K562 (cell line): ENCODE data around the gene PRR19. TPM values are rescaled to one million over a fixed set of nuclear protein-coding genes. Genes with fewer than 3 reads are reported as not detected.

Experiments used
- ATAC-seq: fragments of 200-7000 bp; cut with Tn5 transposase; 3 replicates; pipeline ENCODE4 v1.9.1; 2020; ENCODE audit warnings: moderate library complexity
- BruUV-seq: library from RNA; stranded (reverse); fragments of 400-500 nt; replicated peaks from 2 replicates; lab custom pipeline; 2021; lab: Mats Ljungman, UMichigan
- CTCF ChIA-PET: fragments of 300-600 bp; formaldehyde crosslinking; extraction: SDS; loops from one replicate; lab custom pipeline; 2021; ENCODE audit warnings: low intra/inter-chr PET ratio; lab: Yijun Ruan, JAX
- POLR2A ChIA-PET: fragments of 300-600, 350-650 bp; sonication (Branson Sonifier 250); formaldehyde crosslinking; extraction: SDS; loops from one replicate; lab custom pipeline; 2021; ENCODE audit warnings: antibody characterized with exemption, inconsistent platforms; lab: Yijun Ruan, JAX
- DNase-seq, 4 experiments: peaks; one replicate each; pipeline versions ENCODE4 v3.0.0 to v3.0.0-alpha.2; 2011 to 2018; ENCODE audit warnings: low spot score in 3 of 4, mixed read lengths in 3 of 4; ENCODE audit errors: extremely low read depth in 1 of 4
- FAIRE-seq: peaks from 2 replicates; lab custom pipeline; 2011; peaks lifted over from hg19 to GRCh38; lab: Jason Lieb, UNC
- H2AFZ ChIP-seq: 2 replicates; pipeline ENCODE4 v1.6.0; 2011; ENCODE audit warnings: low read depth, low read length, control low read depth, inconsistent platforms
- H3K27ac ChIP-seq: fragments of 200-600 bp; 3 replicates; pipeline ENCODE4 v1.8.0; 2011; ENCODE audit warnings: low read depth, mild to moderate bottlenecking, control low read depth, inconsistent platforms, low read length, moderate library complexity, mixed read lengths; ENCODE audit errors: extremely low read depth
- H3K27me3 ChIP-seq, 2 experiments: fragments of 300-600 bp in 1 of 2; 2 replicates in 1 of 2; 3 replicates in 1 of 2; pipeline versions ENCODE4 v1.6.0 to v1.8.0; 2011; ENCODE audit warnings: inconsistent platforms in 2 of 2, low read length in 2 of 2, mild to moderate bottlenecking in 1 of 2, mixed read lengths in 1 of 2, moderate library complexity in 1 of 2; ENCODE audit not compliant: control insufficient read depth in 2 of 2, insufficient read depth in 2 of 2
- H3K36me3 ChIP-seq: fragments of 300-600 bp; 3 replicates; pipeline ENCODE4 v1.8.0; 2011; ENCODE audit warnings: mild to moderate bottlenecking, low read length, inconsistent platforms; ENCODE audit not compliant: control insufficient read depth, insufficient read depth
- H3K4me1 ChIP-seq, 2 experiments: fragments of 200-600 bp in 1 of 2; replicated peaks in 1 of 2; 2 replicates in 1 of 2; 3 replicates in 1 of 2; pipeline versions ENCODE4 v1.5.1 to v1.8.0; 2011; ENCODE audit warnings: inconsistent platforms in 2 of 2, low read length in 2 of 2, mild to moderate bottlenecking in 1 of 2, mixed read lengths in 1 of 2, moderate library complexity in 1 of 2; ENCODE audit not compliant: control insufficient read depth in 2 of 2, insufficient read depth in 2 of 2
- H3K4me2 ChIP-seq: 2 replicates; pipeline ENCODE4 v1.6.1; 2011; ENCODE audit warnings: low read length, control low read depth, inconsistent platforms, mixed read lengths; ENCODE audit not compliant: insufficient read depth
- H3K4me3 ChIP-seq: fragments of 200-600 bp; sonication (generic), shearing (Covaris generic); 2 replicates; pipeline ENCODE4 v1.5.1; 2016; ENCODE audit warnings: control low read depth, inconsistent platforms
- H3K79me2 ChIP-seq: fragments of 200-600 bp; 3 replicates; pipeline ENCODE4 v1.8.0; 2011; ENCODE audit warnings: low read length, inconsistent platforms; ENCODE audit not compliant: control insufficient read depth, insufficient read depth
- H3K9ac ChIP-seq, 2 experiments: 2 replicates each; pipeline versions ENCODE4 v1.6.0 to v1.6.1; 2011; ENCODE audit warnings: low read depth in 2 of 2, low read length in 2 of 2, control low read depth in 1 of 2, inconsistent platforms in 1 of 2, mild to moderate bottlenecking in 1 of 2, mixed read lengths in 1 of 2; ENCODE audit not compliant: insufficient read depth in 1 of 2
- H3K9me1 ChIP-seq: one replicate; pipeline ENCODE4 v1.6.0; 2011; ENCODE audit warnings: inconsistent platforms, mild to moderate bottlenecking, low read length, moderate library complexity; ENCODE audit not compliant: control insufficient read depth, insufficient read depth
- H3K9me3 ChIP-seq: replicated peaks from 2 replicates; pipeline ENCODE4 v1.5.1; 2011; ENCODE audit warnings: low read depth, low read length, inconsistent platforms; ENCODE audit not compliant: control insufficient read depth, insufficient read depth
- H4K20me1 ChIP-seq: replicated peaks from 2 replicates; pipeline ENCODE4 v1.6.1; 2011; ENCODE audit warnings: low read length, inconsistent platforms, mixed read lengths; ENCODE audit not compliant: control insufficient read depth, insufficient read depth
- ARID3B ChIP-seq: fragments of 250-450 bp; sonication (Bioruptor Pico); IDR thresholded peaks from 2 replicates; pipeline ENCODE4 v1.4.0; 2020; ENCODE audit warnings: borderline replicate concordance
- CBFA2T2 ChIP-seq: fragments of 450-650 bp; conservative IDR thresholded peaks from 2 replicates; pipeline ENCODE4 v1.6.1; 2017; ENCODE audit warnings: mild to moderate bottlenecking
- DIDO1 ChIP-seq: fragments of 450-650 bp; IDR thresholded peaks from 2 replicates; pipeline ENCODE4 v1.6.1; 2016; ENCODE audit warnings: low read depth, missing biosample characterization, missing genetic modification characterization
- FOS ChIP-seq: IDR thresholded peaks from 3 replicates; pipeline ENCODE4 v1.6.1; 2011; ENCODE audit not compliant: insufficient read length; ENCODE audit errors: extremely low read depth
- HDAC6 ChIP-seq: IDR thresholded peaks from 2 replicates; pipeline ENCODE4 v1.6.1; 2012; ENCODE audit warnings: low read depth, mild to moderate bottlenecking, control low read depth, inconsistent platforms, low read length, moderate library complexity
- HLTF ChIP-seq: fragments of 450-650 bp; IDR thresholded peaks from 2 replicates; pipeline ENCODE4 v1.6.1; 2016
- HMGN3 ChIP-seq: IDR thresholded peaks from 2 replicates; pipeline ENCODE4 v1.6.1; 2011; ENCODE audit warnings: borderline replicate concordance, low read depth, mild to moderate bottlenecking, mixed read lengths, low read length; ENCODE audit not compliant: insufficient read length; ENCODE audit errors: extremely low read depth
- MAFK ChIP-seq: IDR thresholded peaks from 2 replicates; pipeline ENCODE4 v1.6.1; 2011; ENCODE audit warnings: low read length, improper control_type of control experiment
- MCM5 ChIP-seq: fragments of 450-650 bp; IDR thresholded peaks from 2 replicates; pipeline ENCODE4 v1.6.1; 2016; ENCODE audit warnings: low read depth
- MEF2D ChIP-seq: conservative IDR thresholded peaks from 2 replicates; pipeline ENCODE4 v1.6.1; 2016; ENCODE audit warnings: low read depth, missing genetic modification characterization, missing compliant biosample characterization
- PHF21A ChIP-seq: fragments of 450-650 bp; IDR thresholded peaks from 2 replicates; pipeline ENCODE4 v1.6.1; 2017; ENCODE audit warnings: low read depth, borderline replicate concordance
- RB1 ChIP-seq: fragments of 450-650 bp; IDR thresholded peaks from 2 replicates; pipeline ENCODE4 v1.6.1; 2017; ENCODE audit warnings: low read depth, mild to moderate bottlenecking
- SAP30 ChIP-seq: fragments of 200-600 bp; sonication (generic); IDR thresholded peaks from 2 replicates; pipeline ENCODE4 v1.6.1; 2012; ENCODE audit warnings: borderline replicate concordance, low read depth, mild to moderate bottlenecking, moderate library complexity, low read length, control low read depth, inconsistent platforms; ENCODE audit not compliant: insufficient read depth, poor library complexity, severe bottlenecking
- SMAD2 ChIP-seq: fragments of 150-350 bp; IDR thresholded peaks from 2 replicates; pipeline ENCODE4 v1.6.1; 2014; ENCODE audit warnings: low read depth, mild to moderate bottlenecking, low read length
- SMAD3 ChIP-seq: fragments of 450-650 bp; formaldehyde crosslinking; conservative IDR thresholded peaks from 2 replicates; pipeline ENCODE4 v1.4.0; 2020; ENCODE audit warnings: mild to moderate bottlenecking
- TSC22D4 ChIP-seq: fragments of 450-650 bp; IDR thresholded peaks from 2 replicates; pipeline ENCODE4 v1.6.1; 2016; ENCODE audit warnings: missing genetic modification characterization, missing biosample characterization, control low read depth
- ZBED1 ChIP-seq: IDR thresholded peaks from 2 replicates; pipeline ENCODE4 v1.6.1; 2014
- ZKSCAN1 ChIP-seq: fragments of 150-350 bp; IDR thresholded peaks from 2 replicates; pipeline ENCODE4 v1.6.1; 2016; ENCODE audit warnings: low read depth, low read length
- ZNF197 ChIP-seq: fragments of 200-800 bp; sonication (Bioruptor generic); IDR thresholded peaks from 2 replicates; pipeline ENCODE4 v1.6.1; 2016; ENCODE audit warnings: low read depth, missing genetic modification characterization, missing compliant biosample characterization
- ZNF217 ChIP-seq: sonication (generic); formaldehyde crosslinking; IDR thresholded peaks from 2 replicates; pipeline ENCODE4 v1.8.0; 2022; ENCODE audit warnings: mild to moderate bottlenecking, missing genetic modification reagents
- WGBS: fragments of 100-300 bp; shearing (Covaris generic); methylation state at CpG from one replicate; pipeline ENCODE4 v1.1.6; 2016; ENCODE audit warnings: low coverage, mixed read lengths; ENCODE audit not compliant: insufficient coverage; ENCODE audit errors: missing lambda C conversion rate; 5-methylcytosine and 5-hydroxymethylcytosine counted together
- in situ Hi-C: fragments of 300-500 bp; cut with MboI; formaldehyde crosslinking; loops from 4 replicates; pipeline ENCODE4 v1.15.0; 2018; ENCODE audit warnings: inconsistent platforms, mixed read lengths
- intact Hi-C: fragments of 100-400 bp; cut with micrococcal nuclease; formaldehyde crosslinking; loops from 2 replicates; pipeline ENCODE4 v1.14.2; 2022
- polyA plus RNA-seq, 8 experiments: library from polyadenylated mRNA; depleted of rRNA in 4 of 8; stranded (reverse) in 5 of 8; unstranded in 3 of 8; fragments of >200 nt; fragmentation: Nextera tagmentation in 2 of 8; fragmentation: Illumina TruSeq in 1 of 8; extraction: Ambion mirVana in 2 of 8; extraction: Trizol in 1 of 8; gene quantifications; 2 replicates each; pipeline versions ENCODE4 v1.2.1 to v1.2.3, GENCODE V29; 2011 to 2014; ENCODE audit warnings: inconsistent platforms in 1 of 8, missing spikeins in 1 of 8
- total RNA-seq, 7 experiments: library from RNA; depleted of rRNA in 6 of 7; stranded (reverse); fragments of >200 nt in 6 of 7; fragmentation: Illumina TruSeq in 2 of 7; extraction: Trizol in 2 of 7; gene quantifications; 2 replicates each; pipeline versions ENCODE4 v1.2.1 to v1.2.3, GENCODE V29; 2011 to 2021; ENCODE audit warnings: low replicate concordance in 1 of 7
- TF ChIP-seq, protein P1 (sequence below): fragments of 250-450 bp; sonication (Bioruptor Pico); IDR thresholded peaks from 2 replicates; pipeline ENCODE4 v1.8.0; 2022; ENCODE audit warnings: moderate library complexity, mild to moderate bottlenecking, inconsistent platforms

Gene PRR19
- total and polyA plus RNA-seq, 9 of the 15 experiments (the other 6 are each of a cell fraction or from before 2014, with no cell fraction given), result 0.10 to 1.6 (median 0.54) TPM

DNA sequence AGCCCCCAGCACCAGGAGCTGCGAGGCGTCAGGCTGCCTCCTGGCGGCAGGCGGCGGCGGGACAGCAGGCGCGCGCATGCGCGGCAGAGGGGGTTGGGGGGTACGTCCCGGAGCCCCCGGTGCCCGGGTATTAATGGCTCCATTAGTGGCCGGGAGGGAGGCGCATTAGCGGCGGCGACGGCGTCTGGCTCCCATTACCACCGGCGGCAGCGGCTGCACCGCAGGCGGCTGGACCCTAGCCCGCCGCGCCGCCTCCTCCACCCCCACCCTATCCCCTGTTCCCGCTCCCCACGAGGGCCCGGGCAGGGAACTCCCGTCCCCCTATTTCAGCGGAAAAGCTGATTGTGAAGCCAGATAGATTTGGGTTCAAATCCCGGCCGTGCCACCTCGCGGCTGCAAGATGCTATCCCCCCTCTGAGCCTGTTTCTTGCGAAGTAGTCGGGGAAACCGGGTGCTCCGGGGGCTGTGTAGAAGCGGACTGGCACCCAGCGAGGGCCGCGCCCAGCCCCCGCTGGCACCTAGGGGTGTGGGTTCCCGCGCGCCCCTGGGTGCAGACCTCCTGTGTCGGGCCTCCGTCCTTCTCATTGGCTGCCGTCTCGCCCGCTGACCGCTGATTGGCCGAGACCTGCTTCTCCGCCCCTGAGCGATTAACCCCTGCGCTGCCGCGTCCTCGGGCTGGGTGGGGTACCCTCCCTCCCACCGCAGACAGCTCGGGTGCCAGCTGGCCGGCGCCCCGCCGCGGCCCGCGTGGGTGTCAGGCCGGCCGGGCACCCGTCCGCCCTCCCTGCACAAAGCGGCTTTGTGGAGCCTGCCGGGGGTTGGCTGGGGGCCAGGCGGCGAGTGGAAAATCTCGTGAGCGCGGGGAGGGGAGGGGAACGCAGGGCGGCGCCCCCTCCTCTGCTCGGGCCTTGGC lies 21.8 kb upstream of the PRR19 start:
- peaks cover 37 to 64% of the 10 kb centered on the region in 2 experiments for H3K4me1 ChIP-seq
- no TSS peak for BruUV-seq
- FAIRE-seq (peak; percentile 83), DNase-seq (peak; percentile 93 to 97 (median 94)), ATAC-seq (peak; percentile 78)
- POLR2A ChIA-PET, result interaction anchor here (0.6 to 3.6 kb wide), 7 partner anchors 10 to 140 kb away, joined by 3 to 16 read pairs (median 4); partner anchors contain the start of gene CIC
- no peaks in the 10 kb centered on the region for H3K9me1 ChIP-seq
- H4K20me1 ChIP-seq, result 0 out of 2 replicates have a peak, but pooled peaks cover 5% of the 10 kb centered on the region
- peak overlapping the region; percentile 69 for H3K27ac ChIP-seq
- CTCF ChIA-PET, result interaction anchor here (1.0 to 2.4 kb wide), 3 partner anchors 34 to 147 kb away, joined by 3 to 24 read pairs (median 7); no protein-coding TSS in a partner anchor
- H2AFZ ChIP-seq, result peak overlapping the region; percentile 90
- H3K9ac ChIP-seq, result peak overlapping the region; percentile 79 to 90
- under 1% methylated on average over 53 of the region's 89 CpGs for WGBS
- H3K79me2 ChIP-seq, result peaks cover 55% of the 10 kb centered on the region
- H3K4me2 ChIP-seq, result peak overlapping the region; percentile 97
- intact Hi-C loops (loop anchor here (1.0 kb wide), 1 partner anchor 34 kb away; no protein-coding TSS in a partner anchor), in situ Hi-C loops (no loop called here)
- peaks cover 18% of the 10 kb centered on the region; the same call in 2 of the 3 replicates for H3K36me3 ChIP-seq
- peak overlapping the region; percentile 93 for H3K4me3 ChIP-seq
- no peaks in the 10 kb centered on the region for H3K9me3 ChIP-seq
- no peaks in the 10 kb centered on the region; a peak in 1 of 5 replicates for H3K27me3 ChIP-seq
- no peak for TF ChIP-seq HMGN3
- TF ChIP-seq PHF21A, result 0 out of 2 replicates have a peak, but pooled peaks have one; percentile 21
- no peak for TF ChIP-seq MAFK
- no peak for TF ChIP-seq HDAC6
- no peak for TF ChIP-seq ZNF197 (CRISPR knock-in tag)
- no peak for TF ChIP-seq ZNF217 (CRISPR knock-in tag)
- no peak for TF ChIP-seq CBFA2T2
- TF ChIP-seq MCM5, result no peak
- TF ChIP-seq RB1, result peak; percentile 85
- TF ChIP-seq SAP30, result peak; percentile 54
- peak; percentile 90 for TF ChIP-seq FOS
- no peak for TF ChIP-seq HLTF
- TF ChIP-seq TSC22D4, result no peak
- TF ChIP-seq MEF2D (tag), result no peak
- no peak for TF ChIP-seq ARID3B (CRISPR knock-in tag)
- no peak for TF ChIP-seq DIDO1
- TF ChIP-seq ZBED1, result no peak
- TF ChIP-seq ZKSCAN1, result no peak
- TF ChIP-seq, protein P1, sequence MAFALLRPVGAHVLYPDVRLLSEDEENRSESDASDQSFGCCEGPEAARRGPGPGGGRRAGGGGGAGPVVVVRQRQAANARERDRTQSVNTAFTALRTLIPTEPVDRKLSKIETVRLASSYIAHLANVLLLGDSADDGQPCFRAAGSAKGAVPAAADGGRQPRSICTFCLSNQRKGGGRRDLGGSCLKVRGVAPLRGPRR (CRISPR knock-in tag), result no peak
- no peak for TF ChIP-seq SMAD3 (CRISPR knock-in tag)
- TF ChIP-seq SMAD2, result no peak
